ENCODE data around the gene SIK1.
"Not testable (repeated sequence)": the region's sequence is repeated elsewhere in the genome, so short reads cannot be mapped to it uniquely, and the experiment has no call there.

GRCh38 chr21:43428964-43429363 lies 2.0 kb upstream of the SIK1 start:
- not testable (repeated sequence) for TF ChIP-seq POLR2A (IDR thresholded peaks at IDR 0.05; ENCODE audit: low read depth, low read length); POLR2AphosphoS5 (IDR thresholded peaks at IDR 0.05; ENCODE audit: insufficient read depth, low read depth, low read length)

Measured in endothelial cell of umbilical vein (primary cell).